Vagina (tissue), 2 donors: ENCODE data around the gene CLEC2B.

Experiments
- CTCF ChIP-seq, 3 experiments: fragments of 450-650 bp in 2 of 3; fragments of 200-600 bp in 1 of 3; sonication (generic) in 1 of 3; IDR thresholded peaks; one replicate each; pipeline ENCODE4 v1.5.1; 2017 to 2019; ENCODE audit warnings: antibody characterized with exemption in 3 of 3, mild to moderate bottlenecking in 2 of 3, moderate library complexity in 2 of 3
- POLR2A ChIP-seq, 2 donors: fragments of 450-650 bp; IDR thresholded peaks; one replicate each; pipeline ENCODE4 v1.6.1; 2017; ENCODE audit warnings: antibody characterized with exemption in 2 of 2, mild to moderate bottlenecking in 2 of 2, moderate library complexity in 2 of 2
- POLR2AphosphoS5 ChIP-seq, 2 donors: sonication (generic); formaldehyde crosslinking; IDR thresholded peaks; one replicate each; pipeline ENCODE4 v1.9.0; 2017; ENCODE audit warnings: antibody characterized with exemption in 2 of 2, mild to moderate bottlenecking in 2 of 2, low read depth in 1 of 2; ENCODE audit not compliant: insufficient read depth in 1 of 2

GRCh38 chr12:9809866-9810265 lies 59.3 kb downstream of the CLEC2B start:
- TF ChIP-seq CTCF (IDR thresholded peaks at IDR 0.05) (no peak), POLR2AphosphoS5 (IDR thresholded peaks at IDR 0.05; ENCODE audit: insufficient read depth in 1 of 2, low read depth in 1 of 2) (no peak), POLR2A (IDR thresholded peaks at IDR 0.05) (no peak)
